Lower leg skin (tissue), 3 donors: ENCODE measurements around the gene NUP214.

Experiments
- CTCF ChIP-seq, 3 donors: fragments of 450-650 bp; IDR thresholded peaks; one replicate each; pipeline ENCODE4 v1.5.1; 2016; ENCODE audit warnings: antibody characterized with exemption in 3 of 3, mild to moderate bottlenecking in 3 of 3, moderate library complexity in 2 of 3
- POLR2A ChIP-seq, 2 donors: fragments of 450-650 bp; IDR thresholded peaks; one replicate each; pipeline ENCODE4 v1.6.1; 2016 to 2017; ENCODE audit warnings: antibody characterized with exemption in 2 of 2, mild to moderate bottlenecking in 1 of 2, moderate library complexity in 1 of 2

- TF ChIP-seq CTCF (IDR thresholded peaks at IDR 0.05), result no peak
- TF ChIP-seq POLR2A (IDR thresholded peaks at IDR 0.05), result no peak
Measured at GRCh38 chr9:131173995-131174394, 48.6 kb downstream of the NUP214 start.
